HFF-Myc (cell line): Measurements from ENCODE around the gene SEMA5A.

Source experiments
- DNase-seq: peaks from one replicate; pipeline ENCODE4 v3.0.0-alpha.2; 2011; ENCODE audit warnings: low read depth; ENCODE audit errors: extremely low read depth
- H3K4me3 ChIP-seq: replicated peaks from 2 replicates; pipeline ENCODE4 v1.5.1; 2011; ENCODE audit warnings: low read depth, mild to moderate bottlenecking, control low read depth, low read length
- TF ChIP-seq, protein P1 (sequence below): IDR thresholded peaks from 2 replicates; pipeline ENCODE4 v1.5.1; 2012; ENCODE audit warnings: mild to moderate bottlenecking, low read depth, low read length, control low read depth; ENCODE audit errors: missing control alignments

Gene SEMA5A

DNA sequence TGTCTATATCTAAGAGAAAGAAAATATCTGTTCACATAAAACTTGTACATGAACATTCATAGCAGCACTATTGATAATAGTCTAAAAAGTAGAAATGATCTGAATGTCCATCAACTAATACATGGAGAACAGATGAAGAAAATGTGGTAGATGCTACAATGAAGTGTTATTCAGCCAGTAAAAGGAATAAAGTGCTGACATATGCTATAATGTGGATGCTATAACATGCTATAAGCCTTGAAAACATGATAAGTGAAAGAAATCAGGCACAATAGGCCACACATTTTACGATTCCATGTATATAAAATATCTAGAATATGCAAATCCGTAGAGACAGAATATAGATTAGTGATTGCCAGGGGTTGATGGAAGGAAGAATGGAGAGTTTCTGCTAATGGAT lies 146.8 kb downstream of the SEMA5A start:
- no peak for DNase-seq
- no peak overlapping the region for H3K4me3 ChIP-seq
- TF ChIP-seq, protein P1, sequence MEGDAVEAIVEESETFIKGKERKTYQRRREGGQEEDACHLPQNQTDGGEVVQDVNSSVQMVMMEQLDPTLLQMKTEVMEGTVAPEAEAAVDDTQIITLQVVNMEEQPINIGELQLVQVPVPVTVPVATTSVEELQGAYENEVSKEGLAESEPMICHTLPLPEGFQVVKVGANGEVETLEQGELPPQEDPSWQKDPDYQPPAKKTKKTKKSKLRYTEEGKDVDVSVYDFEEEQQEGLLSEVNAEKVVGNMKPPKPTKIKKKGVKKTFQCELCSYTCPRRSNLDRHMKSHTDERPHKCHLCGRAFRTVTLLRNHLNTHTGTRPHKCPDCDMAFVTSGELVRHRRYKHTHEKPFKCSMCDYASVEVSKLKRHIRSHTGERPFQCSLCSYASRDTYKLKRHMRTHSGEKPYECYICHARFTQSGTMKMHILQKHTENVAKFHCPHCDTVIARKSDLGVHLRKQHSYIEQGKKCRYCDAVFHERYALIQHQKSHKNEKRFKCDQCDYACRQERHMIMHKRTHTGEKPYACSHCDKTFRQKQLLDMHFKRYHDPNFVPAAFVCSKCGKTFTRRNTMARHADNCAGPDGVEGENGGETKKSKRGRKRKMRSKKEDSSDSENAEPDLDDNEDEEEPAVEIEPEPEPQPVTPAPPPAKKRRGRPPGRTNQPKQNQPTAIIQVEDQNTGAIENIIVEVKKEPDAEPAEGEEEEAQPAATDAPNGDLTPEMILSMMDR = no peak

DNA sequence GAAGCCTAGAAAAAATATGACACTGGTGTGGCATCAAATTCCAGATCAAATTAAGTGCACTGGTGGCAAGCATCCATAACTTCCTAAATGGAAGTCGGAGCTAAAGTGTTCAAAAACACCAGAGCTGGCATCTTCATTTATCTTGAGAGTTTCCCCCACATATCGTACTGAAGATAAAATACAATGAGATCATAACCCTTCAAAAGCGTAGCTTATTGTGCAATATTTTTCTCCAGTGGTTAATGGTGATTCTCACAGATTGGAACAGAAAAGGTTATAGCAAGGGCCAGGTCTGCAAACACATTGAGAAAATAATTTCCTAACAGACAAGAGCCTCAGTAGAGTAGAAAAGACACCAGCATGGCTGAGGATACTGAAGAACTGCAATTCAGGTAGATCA lies 147.6 kb downstream of the SEMA5A start:
- TF ChIP-seq, protein P1 = no peak
- no peak overlapping the region for H3K4me3 ChIP-seq
- no peak for DNase-seq

DNA sequence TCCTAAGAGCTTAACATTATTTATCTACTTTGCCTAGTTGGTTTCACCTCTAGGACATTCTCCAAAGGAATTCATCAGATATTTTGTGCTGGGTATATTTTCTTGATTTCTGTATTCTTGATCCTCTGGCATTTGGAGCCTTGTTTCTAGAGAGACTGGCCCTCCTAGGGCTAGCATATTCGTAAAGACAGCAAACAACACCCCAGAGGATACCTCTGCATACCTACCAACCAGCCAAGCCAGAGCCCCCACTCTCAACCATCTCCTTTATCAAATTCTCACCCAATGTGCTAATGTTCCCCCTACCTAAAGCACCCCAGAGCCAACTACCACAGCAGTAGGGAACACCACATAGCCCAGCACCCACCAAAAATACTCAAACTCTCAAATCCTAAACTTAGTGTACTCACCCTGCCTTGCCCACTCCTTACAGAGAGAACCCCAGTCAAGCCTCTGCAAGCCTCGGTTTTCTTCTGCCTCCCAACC lies 149.5 kb downstream of the SEMA5A start:
- H3K4me3 ChIP-seq = no peak overlapping the region
- TF ChIP-seq, protein P1 = no peak
- no peak for DNase-seq

DNA sequence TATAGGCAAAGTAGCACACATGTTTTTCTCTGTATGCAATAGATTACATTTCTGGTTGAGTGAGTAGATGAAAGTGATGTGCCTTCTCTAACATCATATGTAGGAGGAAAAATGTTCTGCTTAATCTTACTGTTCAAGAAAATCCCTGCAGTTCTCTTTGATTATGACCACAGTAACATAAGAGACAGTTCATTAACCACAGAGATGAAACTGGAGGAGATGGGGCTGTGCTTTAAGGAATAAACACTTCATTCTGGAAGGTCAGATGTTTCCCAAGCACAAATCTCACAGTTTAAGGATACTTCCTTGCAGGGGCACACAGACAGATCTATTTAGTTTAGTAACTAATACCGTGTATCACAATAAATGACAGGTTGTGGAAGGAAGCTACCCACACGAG lies 150.2 kb downstream of the SEMA5A start:
- DNase-seq = no peak
- TF ChIP-seq, protein P1 = no peak
- H3K4me3 ChIP-seq = no peak overlapping the region

DNA sequence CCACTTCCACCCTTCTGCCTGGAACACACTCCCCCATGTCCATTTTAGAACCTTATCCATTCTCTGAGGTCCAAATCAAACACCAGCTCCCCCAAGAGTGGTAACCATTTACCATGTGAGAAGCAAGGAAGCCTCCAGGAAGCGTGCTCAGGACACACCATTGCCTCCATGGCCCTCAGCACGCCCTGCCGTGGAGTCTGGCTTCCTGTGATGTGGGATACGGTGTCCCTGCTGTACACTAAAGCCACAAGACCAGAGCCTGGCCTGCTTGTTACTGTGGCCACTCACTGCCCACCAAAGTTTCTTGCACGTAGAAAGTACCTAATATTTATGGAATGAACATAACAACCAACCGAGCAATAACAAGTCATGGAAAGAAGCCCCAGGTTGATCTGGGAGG lies 151.7 kb downstream of the SEMA5A start:
- TF ChIP-seq, protein P1 = no peak
- no peak overlapping the region for H3K4me3 ChIP-seq

DNA sequence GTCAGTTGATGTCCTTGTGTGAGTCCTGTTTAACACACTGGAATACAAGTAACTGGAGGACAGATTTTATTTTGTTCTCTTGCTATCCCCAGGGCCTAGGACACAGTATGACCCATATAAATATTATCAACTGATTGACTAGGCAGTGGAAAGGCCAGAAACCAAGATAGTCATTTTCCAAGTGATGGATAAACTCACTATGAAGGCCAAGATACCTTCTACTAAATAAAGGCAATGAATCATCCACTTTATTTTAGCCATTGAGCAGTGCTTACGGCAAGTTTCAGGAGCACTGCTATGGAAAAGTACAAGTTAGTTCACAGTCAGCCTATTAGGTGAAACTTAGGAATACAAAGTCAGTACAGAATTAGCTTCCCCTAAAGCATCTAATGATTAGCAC lies 153.2 kb downstream of the SEMA5A start:
- DNase-seq = no peak
- TF ChIP-seq, protein P1 = no peak
- no peak overlapping the region for H3K4me3 ChIP-seq

More for the DNA sequence above, 151.7 kb downstream of the SEMA5A start:
- DNase-seq = no peak

DNA sequence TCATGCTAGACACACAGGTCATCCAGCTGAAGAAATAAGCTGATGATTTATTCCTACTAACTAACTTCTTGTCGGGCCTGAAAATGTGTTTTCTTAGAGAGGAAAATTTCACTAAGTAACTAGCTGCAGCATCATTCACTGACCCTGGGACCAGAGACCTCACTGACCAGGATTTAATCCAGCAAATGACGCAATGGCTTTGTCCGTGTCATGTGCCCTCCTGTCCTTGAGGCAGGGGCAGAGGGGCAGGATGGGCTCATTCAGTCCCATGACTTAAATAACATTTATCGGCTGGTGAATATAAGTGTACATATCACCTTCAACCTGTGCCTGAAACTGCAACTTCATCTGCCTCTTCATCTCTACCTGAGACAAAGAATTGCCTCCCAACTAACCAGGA lies 154.8 kb downstream of the SEMA5A start:
- no peak overlapping the region for H3K4me3 ChIP-seq
- TF ChIP-seq, protein P1 = no peak
- no peak for DNase-seq
